GM21515 (cell line): ENCODE data around the gene FNDC10.

Experiments used
- ATAC-seq: cut with Tn5 transposase; IDR thresholded peaks from one replicate; pipeline ENCODE4 v1.9.1; 2021; ENCODE audit not compliant: unreplicated experiment

The FNDC10 gene

DNA sequence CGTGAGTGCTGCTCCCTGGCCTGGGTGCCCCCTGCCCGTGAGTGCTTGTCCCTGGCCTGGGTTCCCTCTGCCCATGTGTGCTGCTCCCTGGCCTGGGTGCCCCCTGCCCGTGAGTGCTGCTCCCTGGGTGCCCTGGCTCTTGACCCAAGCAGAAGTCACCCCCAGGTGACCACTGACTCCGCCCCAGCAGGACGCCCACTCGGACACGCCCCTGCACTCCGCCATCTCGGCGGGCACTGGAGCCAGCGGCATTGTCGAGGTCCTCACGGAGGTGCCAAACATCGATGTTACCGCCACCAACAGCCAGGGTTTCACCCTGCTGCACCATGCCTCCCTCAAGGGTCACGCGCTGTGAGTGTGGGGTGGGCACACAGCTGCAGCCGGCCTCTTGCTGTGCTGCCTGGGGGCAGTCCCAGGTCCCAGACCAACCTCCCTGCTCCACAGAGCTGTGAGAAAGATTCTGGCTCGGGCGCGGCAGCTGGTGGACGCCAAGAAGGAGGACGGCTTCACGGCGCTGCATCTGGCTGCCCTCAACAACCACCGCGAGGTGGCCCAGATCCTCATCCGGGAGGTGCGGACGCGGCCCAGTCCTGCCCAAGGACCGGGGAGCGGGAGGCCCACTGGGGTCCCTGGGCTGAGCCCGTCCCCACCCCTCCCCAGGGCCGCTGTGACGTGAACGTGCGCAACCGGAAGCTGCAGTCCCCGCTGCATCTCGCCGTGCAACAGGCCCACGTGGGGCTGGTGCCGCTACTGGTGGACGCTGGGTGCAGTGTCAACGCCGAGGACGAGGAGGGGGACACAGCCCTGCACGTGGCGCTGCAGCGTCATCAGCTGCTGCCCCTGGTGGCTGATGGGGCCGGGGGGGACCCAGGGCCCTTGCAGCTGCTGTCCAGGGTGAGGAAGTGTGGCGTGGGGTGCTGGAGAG is 28.2 kb upstream of the FNDC10 start:
- ATAC-seq, result no peak

DNA sequence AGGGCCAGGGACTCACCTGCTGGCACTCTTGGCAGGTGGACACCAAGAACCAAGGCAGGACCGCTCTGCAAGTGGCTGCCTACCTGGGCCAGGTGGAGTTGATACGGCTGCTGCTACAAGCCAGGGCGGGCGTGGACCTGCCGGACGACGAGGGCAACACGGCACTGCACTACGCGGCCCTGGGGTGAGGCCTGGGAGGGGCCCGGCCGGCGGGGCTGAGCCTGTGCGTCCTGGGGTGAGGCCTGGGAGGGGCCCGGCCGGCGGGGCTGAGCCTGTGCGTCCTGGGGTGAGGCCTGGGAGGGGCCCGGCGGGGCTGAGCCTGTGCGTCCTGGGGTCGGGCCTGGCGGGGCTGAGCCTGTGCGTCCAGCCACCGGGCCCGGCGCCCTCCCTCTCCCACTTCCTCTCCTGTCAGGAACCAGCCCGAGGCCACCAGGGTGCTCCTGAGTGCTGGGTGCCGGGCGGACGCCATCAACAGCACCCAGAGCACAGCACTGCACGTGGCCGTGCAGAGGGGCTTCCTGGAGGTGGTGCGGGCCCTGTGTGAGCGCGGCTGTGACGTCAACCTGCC is 27.4 kb upstream of the FNDC10 start:
- ATAC-seq, result no peak

DNA sequence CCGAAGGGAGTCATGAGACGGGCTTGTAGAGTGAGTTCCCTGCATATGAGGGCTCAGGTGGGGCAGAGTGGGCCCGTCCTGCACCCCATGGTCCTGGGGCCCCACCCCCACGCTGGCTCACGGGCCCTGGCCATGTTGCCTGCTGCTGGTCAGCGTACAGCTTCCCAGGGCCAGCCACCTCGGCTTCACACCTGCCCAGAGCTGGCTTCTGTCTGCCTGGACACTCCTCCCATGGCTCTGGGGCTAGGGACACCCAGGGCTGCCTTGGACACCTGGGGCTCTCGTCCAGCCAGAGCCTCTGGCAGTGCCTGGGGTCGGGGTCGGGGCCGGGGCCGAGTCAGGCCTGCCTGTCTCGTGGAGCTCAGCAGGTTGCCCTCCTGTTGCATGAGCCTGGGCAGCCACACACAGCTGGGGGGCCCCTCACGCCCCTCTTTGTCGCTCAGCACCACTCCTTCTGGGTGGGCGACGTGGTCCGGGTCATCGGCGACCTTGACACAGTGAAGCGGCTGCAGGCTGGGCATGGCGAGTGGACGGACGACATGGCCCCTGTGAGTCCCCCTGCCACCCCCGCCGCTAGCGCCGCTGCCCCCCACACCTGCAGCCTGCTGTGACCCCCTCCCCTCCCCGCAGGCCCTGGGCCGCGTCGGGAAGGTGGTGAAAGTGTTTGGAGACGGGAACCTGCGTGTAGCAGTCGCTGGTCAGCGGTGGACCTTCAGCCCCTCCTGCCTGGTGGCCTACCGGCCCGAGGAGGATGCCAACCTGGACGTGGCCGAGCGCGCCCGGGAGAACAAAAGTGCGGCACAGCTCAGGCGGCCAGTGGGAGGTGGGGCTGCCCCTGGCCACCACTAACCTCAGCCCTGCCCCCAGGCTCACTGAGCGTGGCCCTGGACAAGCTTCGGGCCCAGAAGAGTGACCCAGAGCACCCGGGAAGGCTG is 26.5 kb upstream of the FNDC10 start:
- no peak for ATAC-seq

DNA sequence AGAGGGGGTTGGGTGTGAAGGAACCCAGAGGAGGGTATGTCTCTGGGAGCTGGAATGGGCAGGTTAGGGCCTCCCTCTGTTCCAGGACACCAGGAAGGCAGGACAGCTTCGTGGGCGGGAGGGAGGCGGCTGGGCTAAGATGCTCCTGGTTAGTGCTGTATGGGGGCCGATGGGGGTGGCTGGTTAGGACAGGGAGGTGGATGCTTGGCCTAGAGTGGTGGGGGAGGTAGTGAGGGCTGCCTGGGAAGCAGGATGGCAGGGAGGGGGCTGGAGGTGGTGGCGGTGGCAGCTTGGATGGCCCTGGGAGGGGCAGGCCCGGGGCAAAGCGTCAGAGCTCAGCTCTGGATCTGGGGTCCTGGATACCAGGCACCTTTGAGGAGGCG is 25.9 kb upstream of the FNDC10 start:
- no peak for ATAC-seq

DNA sequence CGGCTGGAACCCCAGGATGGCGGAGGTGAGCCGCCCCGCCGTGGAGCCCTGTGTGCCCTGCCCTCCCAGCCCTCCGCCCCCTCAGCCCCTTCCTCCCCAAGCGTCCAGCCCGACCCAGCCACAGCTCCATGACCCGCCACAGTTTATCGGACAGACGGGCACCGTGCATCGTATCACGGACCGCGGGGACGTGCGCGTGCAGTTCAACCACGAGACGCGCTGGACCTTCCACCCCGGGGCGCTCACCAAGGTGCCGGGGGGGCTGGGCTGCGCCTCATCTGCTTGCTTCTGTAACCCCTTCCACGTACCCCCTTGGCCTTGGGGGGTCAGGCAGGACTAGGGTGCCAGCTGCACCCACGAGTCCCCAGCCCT is 25.5 kb upstream of the FNDC10 start:
- no peak for ATAC-seq

GRCh38 chr1:1624443-1625403 is 24.8 kb upstream of the FNDC10 start:
- ATAC-seq, result no peak

DNA sequence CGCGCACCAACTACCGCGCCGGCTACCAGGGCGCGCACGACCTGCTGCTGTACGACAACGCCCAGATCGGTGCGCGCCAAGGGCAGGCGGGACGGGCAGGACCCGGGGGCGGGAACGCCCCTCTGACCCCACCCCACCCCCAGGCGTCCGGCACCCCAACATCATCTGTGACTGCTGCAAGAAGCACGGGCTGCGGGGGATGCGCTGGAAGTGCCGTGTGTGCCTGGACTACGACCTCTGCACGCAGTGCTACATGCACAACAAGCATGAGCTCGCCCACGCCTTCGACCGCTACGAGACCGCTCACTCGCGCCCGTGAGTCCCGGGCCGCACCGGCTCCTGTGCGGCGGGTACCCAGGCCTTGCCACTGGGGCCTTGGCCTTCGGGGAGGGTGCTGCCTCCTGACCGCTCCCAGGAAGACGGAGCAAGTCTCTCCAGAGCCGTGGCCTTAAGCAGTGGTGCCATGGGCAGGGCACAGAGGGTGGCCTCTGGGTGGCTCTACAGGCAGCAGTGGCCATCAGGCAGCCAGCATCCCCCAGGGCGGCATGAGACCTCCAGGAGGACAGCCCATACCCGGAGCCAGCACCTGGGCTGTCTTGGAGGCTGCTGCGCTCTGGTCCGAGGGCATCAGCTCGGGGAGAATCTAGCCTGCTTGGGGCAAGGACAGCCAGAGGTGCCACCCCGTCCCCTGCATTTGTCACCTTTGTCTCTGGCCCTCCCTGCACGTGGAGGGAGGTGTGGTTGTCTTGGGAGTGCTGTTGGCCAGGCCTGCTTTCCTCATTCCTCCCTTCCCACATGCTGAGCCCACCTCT is 23.9 kb upstream of the FNDC10 start:
- no peak for ATAC-seq

DNA sequence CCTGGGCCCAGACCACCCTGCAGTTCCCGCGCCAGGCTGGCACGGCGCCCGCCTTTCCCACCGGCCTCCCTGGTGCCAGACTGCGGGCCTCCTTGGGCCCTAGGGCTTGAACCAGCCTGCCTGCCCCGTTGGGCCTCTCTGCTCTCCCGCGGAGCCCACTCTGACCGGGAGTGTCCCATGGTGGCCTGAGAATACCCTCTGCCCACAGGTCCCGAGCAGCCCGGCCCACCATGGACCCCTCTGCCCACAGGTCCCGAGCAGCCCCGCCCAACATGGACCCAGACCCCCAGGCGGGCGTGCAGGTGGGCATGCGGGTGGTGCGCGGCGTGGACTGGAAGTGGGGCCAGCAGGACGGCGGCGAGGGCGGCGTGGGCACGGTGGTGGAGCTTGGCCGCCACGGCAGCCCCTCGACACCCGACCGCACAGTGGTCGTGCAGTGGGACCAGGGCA is 23.3 kb upstream of the FNDC10 start:
- ATAC-seq, result no peak

DNA sequence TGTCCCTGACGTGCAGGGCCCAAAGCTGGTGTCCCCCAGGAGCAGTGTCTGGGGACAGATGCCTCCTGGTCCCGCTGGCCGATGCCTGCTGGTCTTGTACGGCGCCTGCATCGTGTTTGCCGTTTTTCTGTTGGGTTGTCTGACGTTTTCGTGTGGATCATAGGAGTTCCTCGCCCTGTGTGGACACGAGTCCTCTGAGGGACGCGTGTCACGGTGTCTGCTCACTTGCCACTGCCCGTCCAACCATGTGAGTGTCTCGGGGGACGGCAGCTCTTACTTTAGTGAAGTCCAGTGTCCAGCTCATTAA is 22.8 kb upstream of the FNDC10 start:
- no peak for ATAC-seq

GRCh38 chr1:1622010-1622787 is 22.3 kb upstream of the FNDC10 start:
- no peak for ATAC-seq

DNA sequence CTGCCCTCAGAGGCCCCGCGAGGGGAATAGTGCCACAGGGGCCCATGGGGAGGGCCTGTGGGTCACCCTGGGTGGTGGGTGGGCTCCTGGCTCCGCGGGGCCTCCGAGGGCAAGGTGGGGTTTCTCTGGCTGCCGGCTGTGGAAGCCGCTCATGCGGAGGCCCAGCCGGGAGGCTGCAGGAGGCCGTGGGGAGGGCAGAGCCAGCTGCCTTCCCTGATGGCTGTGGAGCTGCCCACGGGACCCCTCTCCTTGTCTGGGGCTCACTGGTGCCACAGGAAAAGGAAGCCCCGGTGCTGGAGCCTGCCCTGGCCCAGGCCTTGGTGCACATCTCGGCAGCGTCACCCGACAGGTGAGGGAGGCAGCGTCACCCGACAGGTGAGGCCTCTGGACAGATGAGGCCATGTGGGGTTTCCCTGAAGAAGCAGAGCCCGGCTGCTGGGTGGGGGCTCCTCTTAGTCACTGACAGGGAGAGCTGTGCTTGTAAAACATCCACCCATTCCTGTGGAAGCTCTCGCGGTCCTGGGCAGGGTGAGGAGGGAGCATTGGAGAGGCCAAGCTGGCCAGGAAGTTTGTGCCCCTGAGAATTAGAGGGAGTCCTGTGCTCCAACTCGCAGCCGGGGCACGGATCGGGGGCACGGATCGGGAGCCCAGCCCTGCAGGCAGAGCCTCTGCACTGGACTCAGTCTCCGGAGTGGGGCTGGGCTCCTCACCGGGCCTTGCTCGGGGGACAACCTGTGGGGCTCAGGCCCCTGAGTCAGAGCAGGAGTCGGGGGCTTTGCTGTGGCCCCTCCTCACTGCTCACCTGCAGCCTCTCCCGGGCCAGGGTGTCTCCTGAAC is 21.5 kb upstream of the FNDC10 start:
- ATAC-seq, result no peak

GRCh38 chr1:1620433-1621139 is 20.7 kb upstream of the FNDC10 start:
- no peak for ATAC-seq

GRCh38 chr1:1619917-1620361 is 20.0 kb upstream of the FNDC10 start:
- ATAC-seq, result no peak

DNA sequence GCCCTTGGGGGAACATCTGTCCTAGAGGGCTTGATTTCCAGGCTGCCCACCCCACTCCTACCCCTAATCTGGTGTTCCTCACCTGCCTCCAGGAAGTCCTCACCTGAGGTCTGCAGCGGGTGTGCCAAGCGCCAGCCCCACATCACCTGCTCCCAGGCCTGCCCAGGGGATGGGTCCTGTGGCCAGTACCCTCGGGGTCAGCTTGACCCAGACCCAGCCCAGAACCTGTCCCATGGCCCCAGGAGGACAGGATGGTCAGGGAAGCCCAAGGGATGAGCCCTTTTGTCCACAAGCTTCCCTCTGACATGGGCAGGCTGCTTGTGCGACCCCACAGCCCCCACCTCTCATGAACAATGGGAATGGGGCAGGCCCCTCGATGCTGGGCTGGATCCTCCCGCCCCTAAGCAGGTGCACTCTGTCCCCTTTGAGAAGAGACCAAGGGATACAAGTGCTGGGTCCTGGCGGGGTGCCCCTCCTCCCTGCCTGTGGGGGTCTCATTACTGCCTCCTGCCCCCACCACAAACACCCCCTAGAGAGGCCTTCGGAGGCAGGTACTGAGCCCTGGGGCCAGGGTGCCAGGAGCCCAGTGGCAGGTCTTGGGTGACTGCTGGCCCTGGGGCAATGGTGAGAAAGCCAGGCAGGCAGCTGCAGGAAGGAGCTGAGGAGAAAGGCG is 18.6 kb upstream of the FNDC10 start:
- ATAC-seq, result no peak

GRCh38 chr1:1617925-1618324 is 18.0 kb upstream of the FNDC10 start:
- no peak for ATAC-seq

- no peak for ATAC-seq
These were observed 17.6 kb upstream of the FNDC10 start for GRCh38 chr1:1617516-1617915.

- ATAC-seq, result no peak
These were observed 16.9 kb upstream of the FNDC10 start for GRCh38 chr1:1616838-1617237.
